SK-N-SH treated with all-trans-retinoic acid at 6 μM for 48 hours (cell line): ENCODE measurements around the gene SAMD3.

Experiments
- GLIS3 ChIP-seq: fragments of 250-450 bp; sonication (Bioruptor Pico); IDR thresholded peaks from 2 replicates; pipeline ENCODE4 v1.5.0; 2020; ENCODE audit warnings: mild to moderate bottlenecking, moderate library complexity
- ZNF70 ChIP-seq: fragments of 450-650 bp; formaldehyde crosslinking; IDR thresholded peaks from 2 replicates; pipeline ENCODE4 v1.5.0; 2020; ENCODE audit warnings: mild to moderate bottlenecking, moderate library complexity

DNA sequence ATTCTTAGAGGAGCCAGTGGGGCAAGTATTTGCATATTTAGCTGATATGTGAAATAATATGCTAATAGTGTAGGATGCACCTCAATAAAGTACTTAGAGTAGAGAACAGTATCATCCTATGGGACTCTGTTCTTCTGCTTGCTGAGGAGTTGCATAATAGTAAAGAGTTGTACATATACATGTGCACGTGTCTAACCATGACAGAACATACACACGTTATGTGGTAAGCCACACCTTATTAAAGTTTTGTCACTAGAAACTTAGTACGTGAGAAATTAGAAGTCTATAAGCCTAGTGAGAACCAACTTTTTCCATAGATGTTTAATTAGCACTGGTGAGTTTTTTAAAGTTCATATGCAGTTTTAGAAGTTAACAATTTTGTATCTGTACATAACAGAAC, 123.6 kb downstream of the SAMD3 start:
- TF ChIP-seq GLIS3 (CRISPR knock-in tag) (no peak), ZNF70 (CRISPR knock-in tag) (no peak)
